OCI-LY1 (cell line): ENCODE measurements around the gene UMAD1.

ENCODE experiments used
- H2AFZ ChIP-seq: fragments of 200-600 bp; sonication (generic), shearing (Covaris generic); 2 replicates; pipeline ENCODE4 v1.6.0; 2014; ENCODE audit warnings: antibody characterized with exemption, mild to moderate bottlenecking, low read length
- H3F3A ChIP-seq: fragments of 200-600 bp; sonication (generic), shearing (Covaris generic); 2 replicates; pipeline ENCODE4 v1.6.0; 2014; ENCODE audit warnings: mild to moderate bottlenecking, antibody characterized with exemption, low read length, moderate library complexity; ENCODE audit not compliant: insufficient read depth
- H3K27ac ChIP-seq: fragments of 200-600 bp; sonication (generic); 2 replicates; pipeline ENCODE4 v1.5.1; 2014; ENCODE audit warnings: low read length, mixed run types, mild to moderate bottlenecking, low read depth; ENCODE audit not compliant: poor library complexity, severe bottlenecking
- H3K27me3 ChIP-seq: fragments of 200-600 bp; sonication (generic); 2 replicates; pipeline ENCODE4 v1.6.0; 2014; ENCODE audit warnings: antibody characterized with exemption, mild to moderate bottlenecking, low read length, moderate library complexity; ENCODE audit not compliant: insufficient read depth
- H3K36me3 ChIP-seq: fragments of 200-600 bp; sonication (generic); 2 replicates; pipeline ENCODE4 v1.6.1; 2014; ENCODE audit warnings: mild to moderate bottlenecking, antibody characterized with exemption, low read length, moderate library complexity, mixed read lengths; ENCODE audit not compliant: insufficient read depth
- H3K4me1 ChIP-seq: fragments of 200-600 bp; sonication (generic); 2 replicates; pipeline ENCODE4 v1.5.1; 2014; ENCODE audit warnings: mild to moderate bottlenecking, low read length, moderate library complexity; ENCODE audit not compliant: insufficient read depth, severe bottlenecking
- H3K4me2 ChIP-seq: fragments of 200-600 bp; sonication (generic), shearing (Covaris generic); 2 replicates; pipeline ENCODE4 v1.6.1; 2014; ENCODE audit warnings: low read length
- H3K4me3 ChIP-seq: fragments of 200-600 bp; sonication (generic); 2 replicates; pipeline ENCODE4 v1.5.1; 2014; ENCODE audit warnings: low read length, low read depth, mild to moderate bottlenecking, mixed read lengths; ENCODE audit not compliant: poor library complexity, severe bottlenecking
- H3K79me2 ChIP-seq: fragments of 200-600 bp; shearing (Covaris generic); 2 replicates; pipeline ENCODE4 v1.6.1; 2016; ENCODE audit warnings: mixed run types, low read length, mixed read lengths; ENCODE audit not compliant: insufficient read depth
- H3K9ac ChIP-seq: fragments of 200-600 bp; sonication (generic), shearing (Covaris generic); 2 replicates; pipeline ENCODE4 v1.6.1; 2014; ENCODE audit warnings: mild to moderate bottlenecking, low read length, mixed read lengths
- H3K9me2 ChIP-seq: fragments of 200-600 bp; sonication (generic), shearing (Covaris generic); 2 replicates; pipeline ENCODE4 v1.6.1; 2014; ENCODE audit warnings: low read depth, mild to moderate bottlenecking, low read length, mixed read lengths
- H3K9me3 ChIP-seq: fragments of 200-600 bp; shearing (Covaris generic); 2 replicates; pipeline ENCODE4 v1.6.1; 2014; ENCODE audit warnings: low read length, mixed read lengths
- H4K20me1 ChIP-seq: fragments of 200-600 bp; sonication (generic), shearing (Covaris generic); 2 replicates; pipeline ENCODE4 v1.6.0; 2016; ENCODE audit warnings: mild to moderate bottlenecking, low read length; ENCODE audit not compliant: insufficient read depth
- EZH2 ChIP-seq: fragments of 200-600 bp; sonication (generic), shearing (Covaris generic); IDR thresholded peaks from 2 replicates; pipeline ENCODE4 v1.8.0; 2017; ENCODE audit warnings: borderline replicate concordance, mixed run types, mild to moderate bottlenecking, antibody characterized with exemption, low read length, moderate library complexity, mixed read lengths
- TF ChIP-seq, protein P1 (sequence below): fragments of 200-600 bp; sonication (generic), shearing (Covaris generic); IDR thresholded peaks from 2 replicates; pipeline ENCODE4 v1.5.1; 2017; ENCODE audit warnings: mild to moderate bottlenecking, antibody characterized with exemption, low read length, moderate library complexity, mixed read lengths

Gene UMAD1

DNA sequence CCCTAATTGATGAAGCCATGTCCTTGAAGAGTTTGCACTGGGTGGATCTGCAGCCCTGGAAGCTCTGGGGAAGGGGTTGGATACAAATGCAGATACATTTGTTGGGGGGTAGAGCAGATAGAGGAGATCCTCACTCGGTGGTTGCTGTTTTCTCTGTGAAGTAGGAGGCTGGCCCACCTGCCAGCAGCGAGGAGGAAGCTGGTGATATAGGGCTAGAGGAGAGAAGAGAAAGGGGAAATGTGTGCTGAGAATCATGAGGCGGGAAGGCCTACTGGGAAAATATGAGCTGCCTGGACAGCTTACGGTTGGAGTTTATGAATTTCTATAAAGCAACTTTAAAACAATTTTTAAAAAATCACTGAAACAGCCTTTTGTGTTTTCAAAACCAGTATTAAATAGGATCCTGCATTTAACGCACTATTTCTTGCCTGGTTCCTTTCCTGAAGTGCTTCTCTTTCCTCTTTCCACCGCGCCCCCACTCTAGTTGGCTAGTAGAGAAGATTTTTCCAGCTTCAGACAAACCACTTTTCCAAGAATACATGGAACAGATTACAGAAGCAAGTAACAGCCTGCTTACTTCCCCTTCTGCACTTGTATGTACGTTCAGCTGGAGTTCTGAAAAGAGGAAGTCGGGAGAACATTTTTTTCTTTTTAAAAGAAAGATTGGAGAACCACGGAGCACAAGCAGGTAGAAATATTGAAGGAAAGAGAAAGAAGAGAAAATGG, 227.5 kb downstream of the UMAD1 start:
- peak overlapping the region; percentile 45 for H3K4me2 ChIP-seq
- H3K9ac ChIP-seq: peak overlapping the region; percentile 16; the same call in 1 of the 2 replicates
- H3K4me1 ChIP-seq: peaks cover 23% of the 10 kb centered on the region
- no peaks in the 10 kb centered on the region for H3F3A ChIP-seq
- H2AFZ ChIP-seq: no peak overlapping the region
- peak overlapping the region; percentile 12 for H3K4me3 ChIP-seq
- H3K79me2 ChIP-seq: no peaks in the 10 kb centered on the region
- H3K27me3 ChIP-seq: no peaks in the 10 kb centered on the region
- peak overlapping the region; percentile 69 for H3K27ac ChIP-seq
- TF ChIP-seq EZH2: no peak
- TF ChIP-seq, protein P1, sequence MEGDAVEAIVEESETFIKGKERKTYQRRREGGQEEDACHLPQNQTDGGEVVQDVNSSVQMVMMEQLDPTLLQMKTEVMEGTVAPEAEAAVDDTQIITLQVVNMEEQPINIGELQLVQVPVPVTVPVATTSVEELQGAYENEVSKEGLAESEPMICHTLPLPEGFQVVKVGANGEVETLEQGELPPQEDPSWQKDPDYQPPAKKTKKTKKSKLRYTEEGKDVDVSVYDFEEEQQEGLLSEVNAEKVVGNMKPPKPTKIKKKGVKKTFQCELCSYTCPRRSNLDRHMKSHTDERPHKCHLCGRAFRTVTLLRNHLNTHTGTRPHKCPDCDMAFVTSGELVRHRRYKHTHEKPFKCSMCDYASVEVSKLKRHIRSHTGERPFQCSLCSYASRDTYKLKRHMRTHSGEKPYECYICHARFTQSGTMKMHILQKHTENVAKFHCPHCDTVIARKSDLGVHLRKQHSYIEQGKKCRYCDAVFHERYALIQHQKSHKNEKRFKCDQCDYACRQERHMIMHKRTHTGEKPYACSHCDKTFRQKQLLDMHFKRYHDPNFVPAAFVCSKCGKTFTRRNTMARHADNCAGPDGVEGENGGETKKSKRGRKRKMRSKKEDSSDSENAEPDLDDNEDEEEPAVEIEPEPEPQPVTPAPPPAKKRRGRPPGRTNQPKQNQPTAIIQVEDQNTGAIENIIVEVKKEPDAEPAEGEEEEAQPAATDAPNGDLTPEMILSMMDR: no peak
- H3K36me3 ChIP-seq: no peaks in the 10 kb centered on the region
- H4K20me1 ChIP-seq: no peaks in the 10 kb centered on the region
- H3K9me2 ChIP-seq: no peaks in the 10 kb centered on the region
- H3K9me3 ChIP-seq: no peaks in the 10 kb centered on the region

DNA sequence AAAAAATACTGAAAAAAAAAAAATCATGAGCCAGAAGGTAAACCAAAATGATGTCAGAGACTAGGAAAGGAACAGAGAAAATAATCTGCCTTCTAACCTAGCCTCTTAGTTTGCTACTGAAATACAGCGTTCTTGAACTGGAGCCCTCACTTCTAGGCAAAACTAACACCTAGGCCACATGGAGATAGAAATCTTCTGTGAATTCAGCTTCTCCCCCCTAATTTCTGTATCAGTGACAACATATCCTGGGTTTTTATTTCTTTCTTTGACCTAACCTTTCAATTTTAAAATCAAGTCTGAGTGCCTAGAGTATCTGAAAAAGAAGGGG, 228.0 kb downstream of the UMAD1 start:
- Histone ChIP-seq H3K27ac (peak overlapping the region; percentile 69), H3K9ac (no peak overlapping the region; the same call in 1 of the 2 replicates), H3F3A (no peaks in the 10 kb centered on the region), H2AFZ (no peak overlapping the region), H3K27me3 (no peaks in the 10 kb centered on the region), H3K36me3 (no peaks in the 10 kb centered on the region), H4K20me1 (no peaks in the 10 kb centered on the region), H3K9me3 (no peaks in the 10 kb centered on the region), H3K4me1 (peaks cover 23% of the 10 kb centered on the region), H3K79me2 (no peaks in the 10 kb centered on the region), H3K9me2 (no peaks in the 10 kb centered on the region), H3K4me2 (peak overlapping the region; percentile 45), H3K4me3 (peak overlapping the region; percentile 12)
- TF ChIP-seq, protein P1: no peak
- no peak for TF ChIP-seq EZH2

DNA sequence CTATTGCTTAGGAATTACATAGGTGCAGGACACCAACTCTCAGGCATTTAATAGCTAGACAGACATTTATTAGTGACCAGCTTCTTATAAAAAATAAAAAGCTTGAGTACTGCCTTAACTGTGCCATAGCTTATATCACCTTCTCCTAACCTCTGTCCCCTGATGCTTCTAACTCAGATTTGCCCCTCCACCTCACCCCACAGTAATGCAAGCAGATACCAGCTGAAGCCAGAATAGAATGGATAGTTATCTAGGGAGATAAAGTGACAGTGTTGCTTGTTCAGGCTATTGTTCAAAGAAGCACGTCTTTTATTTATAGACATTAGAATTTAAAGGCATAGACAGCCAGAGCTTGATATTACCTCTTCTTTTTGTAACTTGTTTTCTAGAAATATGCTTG, 228.5 kb downstream of the UMAD1 start:
- peak overlapping the region; percentile 45; the same call in 1 of the 2 replicates for H3K4me2 ChIP-seq
- H3K27ac ChIP-seq: peak overlapping the region; percentile 69
- H3F3A ChIP-seq: no peaks in the 10 kb centered on the region
- no peaks in the 10 kb centered on the region for H3K36me3 ChIP-seq
- H3K9ac ChIP-seq: no peak overlapping the region
- H3K9me3 ChIP-seq: no peaks in the 10 kb centered on the region
- no peaks in the 10 kb centered on the region for H3K79me2 ChIP-seq
- no peak overlapping the region for H2AFZ ChIP-seq
- peaks cover 23% of the 10 kb centered on the region for H3K4me1 ChIP-seq
- no peak overlapping the region for H3K4me3 ChIP-seq
- H3K27me3 ChIP-seq: no peaks in the 10 kb centered on the region
- H4K20me1 ChIP-seq: no peaks in the 10 kb centered on the region
- no peaks in the 10 kb centered on the region for H3K9me2 ChIP-seq
- no peak for TF ChIP-seq EZH2
- TF ChIP-seq, protein P1: no peak
